ENCODE results near the gene NTF3. TPM values are rescaled to one million over a fixed set of nuclear protein-coding genes. Genes with fewer than 3 reads are reported as not detected.

The NTF3 gene
- total and polyA plus RNA-seq, 2 donors, result 0.61 to 1.6 TPM

GRCh38 chr12:5464096-5464495 is 32.2 kb downstream of the NTF3 start:
- H3K4me1 ChIP-seq (ENCODE audit: control insufficient read depth in 2 of 2, insufficient read depth in 2 of 2, low read length in 2 of 2), result no peaks in the 10 kb centered on the region
- 28% methylated on average over 2 of the region's 2 CpGs for WGBS
- H3K27ac ChIP-seq (ENCODE audit: low read depth in 1 of 2, low read length in 1 of 2), result no peak overlapping the region
- DNase-seq (ENCODE audit: low read depth in 6 of 9, low spot score in 9 of 9), result no peak
- no peaks in the 10 kb centered on the region for H3K9me3 ChIP-seq (ENCODE audit: control insufficient read depth in 2 of 2, insufficient read depth in 1 of 2, low read length in 1 of 2)
- no peaks in the 10 kb centered on the region for H3K27me3 ChIP-seq (ENCODE audit: control insufficient read depth in 2 of 2, insufficient read depth in 1 of 2, low read length in 1 of 2)
- no peaks in the 10 kb centered on the region for H3K36me3 ChIP-seq (ENCODE audit: control insufficient read depth in 2 of 2, insufficient read depth in 2 of 2, low read length in 1 of 2)
- no peak overlapping the region for H3K4me3 ChIP-seq (ENCODE audit: low read length in 2 of 2)

GRCh38 chr12:5465384-5465783 is 33.5 kb downstream of the NTF3 start:
- Histone ChIP-seq H3K36me3 (ENCODE audit: control insufficient read depth in 2 of 2, insufficient read depth in 2 of 2, low read length in 1 of 2) (no peaks in the 10 kb centered on the region), H3K4me3 (ENCODE audit: low read length in 2 of 2) (no peak overlapping the region), H3K27me3 (ENCODE audit: control insufficient read depth in 2 of 2, insufficient read depth in 1 of 2, low read length in 1 of 2) (no peaks in the 10 kb centered on the region), H3K27ac (ENCODE audit: low read depth in 1 of 2, low read length in 1 of 2) (no peak overlapping the region), H3K4me1 (ENCODE audit: control insufficient read depth in 2 of 2, insufficient read depth in 2 of 2, low read length in 2 of 2) (no peaks in the 10 kb centered on the region), H3K9me3 (ENCODE audit: control insufficient read depth in 2 of 2, insufficient read depth in 1 of 2, low read length in 1 of 2) (no peaks in the 10 kb centered on the region)
- DNase-seq (ENCODE audit: low read depth in 6 of 9, low spot score in 9 of 9), result no peak
- 97% methylated on average over 6 of the region's 6 CpGs for WGBS

- no peaks in the 10 kb centered on the region for H3K9me3 ChIP-seq (ENCODE audit: control insufficient read depth in 2 of 2, insufficient read depth in 1 of 2, low read length in 1 of 2)
- H3K4me3 ChIP-seq (ENCODE audit: low read length in 2 of 2), result no peak overlapping the region
- H3K27me3 ChIP-seq (ENCODE audit: control insufficient read depth in 2 of 2, insufficient read depth in 1 of 2, low read length in 1 of 2), result no peaks in the 10 kb centered on the region
- no peaks in the 10 kb centered on the region for H3K4me1 ChIP-seq (ENCODE audit: control insufficient read depth in 2 of 2, insufficient read depth in 2 of 2, low read length in 2 of 2)
- H3K36me3 ChIP-seq (ENCODE audit: control insufficient read depth in 2 of 2, insufficient read depth in 2 of 2, low read length in 1 of 2), result no peaks in the 10 kb centered on the region
- WGBS, result 42% methylated on average over 5 of the region's 5 CpGs
- no peak overlapping the region for H3K27ac ChIP-seq (ENCODE audit: low read depth in 1 of 2, low read length in 1 of 2)
- no peak for DNase-seq (ENCODE audit: low read depth in 6 of 9, low spot score in 9 of 9)
Measured at GRCh38 chr12:5466521-5466960, 34.6 kb downstream of the NTF3 start.

- DNase-seq (ENCODE audit: low read depth in 6 of 9, low spot score in 9 of 9), result no peak
- WGBS, result 92% methylated on average over 2 of the region's 2 CpGs
- Histone ChIP-seq H3K36me3 (ENCODE audit: control insufficient read depth in 2 of 2, insufficient read depth in 2 of 2, low read length in 1 of 2) (no peaks in the 10 kb centered on the region), H3K27me3 (ENCODE audit: control insufficient read depth in 2 of 2, insufficient read depth in 1 of 2, low read length in 1 of 2) (no peaks in the 10 kb centered on the region), H3K4me3 (ENCODE audit: low read length in 2 of 2) (no peak overlapping the region), H3K27ac (ENCODE audit: low read depth in 1 of 2, low read length in 1 of 2) (peak overlapping the region in 1 of 2 donors; percentile 31), H3K9me3 (ENCODE audit: control insufficient read depth in 2 of 2, insufficient read depth in 1 of 2, low read length in 1 of 2) (no peaks in the 10 kb centered on the region), H3K4me1 (ENCODE audit: control insufficient read depth in 2 of 2, insufficient read depth in 2 of 2, low read length in 2 of 2) (no peaks in the 10 kb centered on the region)
Measured at GRCh38 chr12:5467931-5468330, 36.0 kb downstream of the NTF3 start.

GRCh38 chr12:5470221-5470620 is 38.3 kb downstream of the NTF3 start:
- no peaks in the 10 kb centered on the region for H3K27me3 ChIP-seq (ENCODE audit: control insufficient read depth in 2 of 2, insufficient read depth in 1 of 2, low read length in 1 of 2)
- 91% methylated on average over 7 of the region's 7 CpGs for WGBS
- no peaks in the 10 kb centered on the region for H3K9me3 ChIP-seq (ENCODE audit: control insufficient read depth in 2 of 2, insufficient read depth in 1 of 2, low read length in 1 of 2)
- H3K4me3 ChIP-seq (ENCODE audit: low read length in 2 of 2), result no peak overlapping the region
- no peaks in the 10 kb centered on the region for H3K4me1 ChIP-seq (ENCODE audit: control insufficient read depth in 2 of 2, insufficient read depth in 2 of 2, low read length in 2 of 2)
- H3K27ac ChIP-seq (ENCODE audit: low read depth in 1 of 2, low read length in 1 of 2), result no peak overlapping the region
- H3K36me3 ChIP-seq (ENCODE audit: control insufficient read depth in 2 of 2, insufficient read depth in 2 of 2, low read length in 1 of 2), result no peaks in the 10 kb centered on the region
- no peak for DNase-seq (ENCODE audit: low read depth in 6 of 9, low spot score in 9 of 9)

GRCh38 chr12:5470703-5471102 is 38.8 kb downstream of the NTF3 start:
- no peak overlapping the region for H3K27ac ChIP-seq (ENCODE audit: low read depth in 1 of 2, low read length in 1 of 2)
- no peaks in the 10 kb centered on the region for H3K36me3 ChIP-seq (ENCODE audit: control insufficient read depth in 2 of 2, insufficient read depth in 2 of 2, low read length in 1 of 2)
- H3K4me3 ChIP-seq (ENCODE audit: low read length in 2 of 2), result no peak overlapping the region
- no peaks in the 10 kb centered on the region for H3K9me3 ChIP-seq (ENCODE audit: control insufficient read depth in 2 of 2, insufficient read depth in 1 of 2, low read length in 1 of 2)
- 88% methylated on average over 2 of the region's 2 CpGs for WGBS
- no peaks in the 10 kb centered on the region for H3K4me1 ChIP-seq (ENCODE audit: control insufficient read depth in 2 of 2, insufficient read depth in 2 of 2, low read length in 2 of 2)
- no peak for DNase-seq (ENCODE audit: low read depth in 6 of 9, low spot score in 9 of 9)
- H3K27me3 ChIP-seq (ENCODE audit: control insufficient read depth in 2 of 2, insufficient read depth in 1 of 2, low read length in 1 of 2), result no peaks in the 10 kb centered on the region

GRCh38 chr12:5473076-5473782 is 41.3 kb downstream of the NTF3 start:
- Histone ChIP-seq H3K36me3 (ENCODE audit: control insufficient read depth in 2 of 2, insufficient read depth in 2 of 2, low read length in 1 of 2) (no peaks in the 10 kb centered on the region), H3K4me1 (ENCODE audit: control insufficient read depth in 2 of 2, insufficient read depth in 2 of 2, low read length in 2 of 2) (no peaks in the 10 kb centered on the region), H3K27ac (ENCODE audit: low read depth in 1 of 2, low read length in 1 of 2) (no peak overlapping the region), H3K9me3 (ENCODE audit: control insufficient read depth in 2 of 2, insufficient read depth in 1 of 2, low read length in 1 of 2) (no peaks in the 10 kb centered on the region), H3K27me3 (ENCODE audit: control insufficient read depth in 2 of 2, insufficient read depth in 1 of 2, low read length in 1 of 2) (no peaks in the 10 kb centered on the region), H3K4me3 (ENCODE audit: low read length in 2 of 2) (no peak overlapping the region)
- WGBS, result 93% methylated on average over 6 of the region's 6 CpGs
- DNase-seq (ENCODE audit: low read depth in 6 of 9, low spot score in 9 of 9), result no peak

- Histone ChIP-seq H3K27me3 (ENCODE audit: control insufficient read depth in 2 of 2, insufficient read depth in 1 of 2, low read length in 1 of 2) (no peaks in the 10 kb centered on the region), H3K27ac (ENCODE audit: low read depth in 1 of 2, low read length in 1 of 2) (no peak overlapping the region), H3K4me1 (ENCODE audit: control insufficient read depth in 2 of 2, insufficient read depth in 2 of 2, low read length in 2 of 2) (no peaks in the 10 kb centered on the region), H3K36me3 (ENCODE audit: control insufficient read depth in 2 of 2, insufficient read depth in 2 of 2, low read length in 1 of 2) (no peaks in the 10 kb centered on the region), H3K9me3 (ENCODE audit: control insufficient read depth in 2 of 2, insufficient read depth in 1 of 2, low read length in 1 of 2) (no peaks in the 10 kb centered on the region), H3K4me3 (ENCODE audit: low read length in 2 of 2) (no peak overlapping the region)
- 92% methylated on average over 2 of the region's 2 CpGs for WGBS
- no peak for DNase-seq (ENCODE audit: low read depth in 6 of 9, low spot score in 9 of 9)
Measured at GRCh38 chr12:5473783-5474116, 41.8 kb downstream of the NTF3 start.

- Histone ChIP-seq H3K4me3 (ENCODE audit: low read length in 2 of 2) (no peak overlapping the region), H3K27me3 (ENCODE audit: control insufficient read depth in 2 of 2, insufficient read depth in 1 of 2, low read length in 1 of 2) (peaks cover 0 to 5% of the 10 kb centered on the region in 2 donors), H3K27ac (ENCODE audit: low read depth in 1 of 2, low read length in 1 of 2) (no peak overlapping the region), H3K4me1 (ENCODE audit: control insufficient read depth in 2 of 2, insufficient read depth in 2 of 2, low read length in 2 of 2) (no peaks in the 10 kb centered on the region), H3K9me3 (ENCODE audit: control insufficient read depth in 2 of 2, insufficient read depth in 1 of 2, low read length in 1 of 2) (no peaks in the 10 kb centered on the region), H3K36me3 (ENCODE audit: control insufficient read depth in 2 of 2, insufficient read depth in 2 of 2, low read length in 1 of 2) (no peaks in the 10 kb centered on the region)
- no peak for DNase-seq (ENCODE audit: low read depth in 6 of 9, low spot score in 9 of 9)
- 97% methylated on average over 6 of the region's 6 CpGs for WGBS
Measured at GRCh38 chr12:5476356-5476755, 44.4 kb downstream of the NTF3 start.
